Osteoblast (primary cell): ENCODE results near the gene COL7A1. TPM values are rescaled to one million over a fixed set of nuclear protein-coding genes. Genes with fewer than 3 reads are reported as not detected.

Experiments used
- DNase-seq: peaks from one replicate; pipeline ENCODE4 v3.0.0; 2011; ENCODE audit warnings: low spot score, mixed read lengths; ENCODE audit not compliant: insufficient read length; ENCODE audit errors: missing footprints
- H2AFZ ChIP-seq: 2 replicates; pipeline ENCODE4 v1.6.0; 2011; ENCODE audit warnings: mild to moderate bottlenecking, low read length
- H3K27ac ChIP-seq: 2 replicates; pipeline ENCODE4 v1.5.1; 2011; ENCODE audit warnings: mild to moderate bottlenecking, low read depth, low read length, moderate library complexity
- H3K27me3 ChIP-seq: 2 replicates; pipeline ENCODE4 v1.6.0; 2012; ENCODE audit warnings: mild to moderate bottlenecking, control low read depth, inconsistent platforms, low read length, moderate library complexity; ENCODE audit not compliant: insufficient read depth
- H3K36me3 ChIP-seq: 2 replicates; pipeline ENCODE4 v1.5.1; 2011; ENCODE audit warnings: mild to moderate bottlenecking, low read length, control low read depth, moderate library complexity; ENCODE audit not compliant: insufficient read depth
- H3K4me1 ChIP-seq: 2 replicates; pipeline ENCODE4 v1.5.1; 2011; ENCODE audit warnings: mild to moderate bottlenecking, low read length, control low read depth, moderate library complexity; ENCODE audit not compliant: insufficient read depth
- H3K4me2 ChIP-seq: 2 replicates; pipeline ENCODE4 v1.6.0; 2011; ENCODE audit warnings: mild to moderate bottlenecking, low read length; ENCODE audit not compliant: insufficient read depth
- H3K4me3 ChIP-seq: fragments of 200-600 bp; sonication (generic); 3 replicates; pipeline ENCODE4 v1.5.1; 2012; ENCODE audit warnings: mild to moderate bottlenecking, low read length, inconsistent platforms; ENCODE audit not compliant: insufficient read depth
- H3K79me2 ChIP-seq: 2 replicates; pipeline ENCODE4 v1.6.0; 2012; ENCODE audit warnings: mild to moderate bottlenecking, low read length, control low read depth, inconsistent platforms; ENCODE audit not compliant: insufficient read depth
- H3K9me3 ChIP-seq: 2 replicates; pipeline ENCODE4 v1.5.1; 2011; ENCODE audit warnings: low read depth, low read length, control low read depth
- H4K20me1 ChIP-seq: 2 replicates; pipeline ENCODE4 v1.6.0; 2012; ENCODE audit warnings: mild to moderate bottlenecking, low read length, control low read depth; ENCODE audit not compliant: insufficient read depth
- CTCF ChIP-seq: IDR thresholded peaks from 2 replicates; pipeline ENCODE4 v1.5.1; 2011; ENCODE audit warnings: mild to moderate bottlenecking, low read depth, low read length, moderate library complexity; ENCODE audit errors: extremely low read depth
- total RNA-seq: library from RNA; depleted of rRNA; stranded (reverse); fragments of >200 nt; gene quantifications from 2 replicates; pipeline ENCODE4 v1.2.3, GENCODE V29; 2012

The COL7A1 gene
- total RNA-seq = 12.7 and 21.4 TPM in 2 replicates

DNA sequence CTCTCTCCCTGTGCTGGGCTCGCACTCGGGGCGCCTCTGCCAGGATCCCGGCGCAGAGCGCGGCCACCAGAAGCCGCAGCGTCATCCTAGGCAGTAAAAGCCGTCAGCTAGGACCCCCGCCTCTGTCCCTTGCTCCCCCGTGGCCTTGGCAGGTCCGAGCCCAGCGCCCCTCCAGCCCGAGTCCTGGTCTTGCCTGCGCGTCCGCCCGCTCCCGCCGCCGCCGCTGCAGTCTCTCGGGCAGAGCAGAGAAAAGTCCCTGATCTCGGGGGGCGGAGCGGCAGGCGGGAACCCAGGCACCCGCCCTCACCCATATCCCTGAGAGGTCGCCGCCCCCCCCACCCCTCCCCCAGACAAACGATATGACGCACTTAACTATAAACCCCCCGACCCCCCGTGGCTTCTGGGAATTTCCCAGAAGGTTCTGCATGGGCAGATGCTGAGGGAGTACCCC is at the start of gene COL7A1:
Gene COL7A1 (minus strand): TSS at position 255 of the 451 bp plus-strand sequence. CDS start 170 bp downstream, at position 85.
- Histone ChIP-seq H2AFZ (peak within 1 kb of the TSS; percentile 76), H3K36me3 (peaks cover 21% of the 10 kb centered on the region), H3K4me1 (peaks cover 38% of the 10 kb centered on the region), H3K79me2 (peaks cover 6% of the 10 kb centered on the region), H3K27me3 (no peaks in the 10 kb centered on the region), H3K9me3 (no peaks in the 10 kb centered on the region), H4K20me1 (peaks cover 5% of the 10 kb centered on the region), H3K4me2 (peak within 1 kb of the TSS; percentile 88), H3K4me3 (peak within 1 kb of the TSS; percentile 76), H3K27ac (peak within 1 kb of the TSS; percentile 17)
- DNase-seq = peak; percentile 96
- no peak for TF ChIP-seq CTCF

DNA sequence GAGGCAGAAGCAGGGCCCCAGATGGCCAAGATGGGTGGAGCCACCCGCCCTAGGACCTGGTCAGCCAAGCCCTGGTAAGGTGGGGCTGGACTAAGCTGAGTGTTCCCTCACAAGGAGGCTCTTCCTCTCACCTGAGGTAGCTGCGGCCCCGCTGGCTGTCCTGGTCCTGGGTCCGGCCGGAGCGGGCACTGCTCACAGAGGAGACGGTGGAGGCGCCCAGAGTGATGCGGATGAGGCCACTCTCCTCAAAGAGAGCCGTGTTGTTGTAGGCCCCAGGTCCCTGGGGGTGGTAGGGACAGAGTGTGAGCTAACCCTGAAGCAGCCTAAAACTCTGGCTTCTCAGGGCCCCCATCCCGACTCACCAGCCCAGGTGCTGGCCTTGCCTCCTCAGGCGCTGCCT is 47.5 kb upstream of the COL7A1 start:
- no peak overlapping the region for H2AFZ ChIP-seq
- H3K36me3 ChIP-seq = no peaks in the 10 kb centered on the region
- TF ChIP-seq CTCF = no peak
- no peaks in the 10 kb centered on the region for H4K20me1 ChIP-seq
- H3K79me2 ChIP-seq = no peaks in the 10 kb centered on the region
- H3K4me3 ChIP-seq = no peak overlapping the region
- H3K27ac ChIP-seq = no peak overlapping the region
- no peaks in the 10 kb centered on the region for H3K9me3 ChIP-seq
- DNase-seq = no peak
- no peaks in the 10 kb centered on the region for H3K27me3 ChIP-seq
- H3K4me2 ChIP-seq = no peak overlapping the region
- no peaks in the 10 kb centered on the region for H3K4me1 ChIP-seq

DNA sequence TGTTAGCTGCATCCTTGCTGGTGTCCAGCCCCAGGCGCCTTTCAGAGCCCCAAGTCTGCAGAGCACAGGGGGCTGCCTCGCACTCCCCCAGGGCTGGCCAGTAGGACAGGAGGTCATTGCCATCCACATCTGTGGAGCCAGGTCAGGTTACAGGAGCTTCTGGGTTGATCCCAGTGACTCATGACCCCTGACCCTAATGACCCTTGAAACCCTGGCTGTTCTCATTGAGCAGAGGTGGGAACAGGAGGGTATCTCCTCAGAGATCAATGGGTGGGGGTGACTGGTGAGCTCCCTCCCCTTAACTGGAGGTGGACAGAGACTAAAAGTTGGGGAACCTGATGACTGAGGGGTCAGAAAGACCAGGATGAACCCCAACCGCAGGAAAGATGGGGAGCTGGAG is 46.3 kb upstream of the COL7A1 start:
- Histone ChIP-seq H3K4me3 (no peak overlapping the region), H3K9me3 (no peaks in the 10 kb centered on the region), H2AFZ (no peak overlapping the region), H3K79me2 (no peaks in the 10 kb centered on the region), H3K36me3 (no peaks in the 10 kb centered on the region), H3K4me2 (no peak overlapping the region), H3K27me3 (no peaks in the 10 kb centered on the region), H4K20me1 (no peaks in the 10 kb centered on the region), H3K4me1 (no peaks in the 10 kb centered on the region), H3K27ac (no peak overlapping the region)
- DNase-seq = no peak
- TF ChIP-seq CTCF = no peak

DNA sequence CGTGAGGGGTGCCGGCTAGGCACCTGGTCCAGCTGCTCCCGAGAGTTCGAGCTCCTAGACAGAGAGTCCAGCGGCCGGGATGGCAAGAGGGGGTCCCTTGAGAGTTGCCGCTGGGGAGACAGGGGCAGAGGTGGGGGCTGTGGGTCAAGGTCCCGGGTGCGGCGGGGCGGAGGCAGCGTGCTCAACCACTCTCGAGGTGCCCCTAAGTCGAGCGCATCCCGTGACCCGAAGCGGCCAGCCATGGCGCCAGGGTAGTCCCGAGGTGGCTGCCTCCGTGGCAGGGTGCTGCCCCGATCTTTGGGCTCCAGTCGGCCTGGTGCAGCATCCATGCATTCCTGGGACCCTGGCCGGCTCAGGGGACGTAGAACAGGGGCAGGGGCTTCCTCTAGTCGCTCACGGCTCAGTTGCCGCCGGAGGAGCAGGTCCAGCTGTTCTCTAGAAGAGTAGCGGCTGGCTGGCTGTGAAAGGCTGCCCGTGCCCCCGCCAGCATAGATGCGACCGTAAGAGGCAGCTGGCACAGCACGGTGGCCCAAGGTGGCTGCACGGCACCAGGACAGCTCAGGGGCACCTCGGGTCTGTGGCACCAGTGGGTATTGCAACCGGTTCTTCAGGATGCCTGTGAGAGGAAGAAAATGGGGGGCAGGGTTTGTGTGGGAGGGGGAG is 44.9 kb upstream of the COL7A1 start:
- Histone ChIP-seq H3K4me2 (no peak overlapping the region), H3K79me2 (peaks cover under 1% of the 10 kb centered on the region), H3K4me1 (peaks cover 8% of the 10 kb centered on the region), H4K20me1 (no peaks in the 10 kb centered on the region), H3K27ac (no peak overlapping the region), H3K36me3 (no peaks in the 10 kb centered on the region), H3K27me3 (no peaks in the 10 kb centered on the region), H3K9me3 (no peaks in the 10 kb centered on the region), H3K4me3 (no peak overlapping the region), H2AFZ (no peak overlapping the region)
- no peak for DNase-seq
- TF ChIP-seq CTCF = no peak
